GM23248 (cell line): Measurements from ENCODE around the gene STARD3.

Experiments used
- EZH2 ChIP-seq: fragments of 200-600 bp; sonication (generic); IDR thresholded peaks from 2 replicates; pipeline ENCODE4 v1.6.1; 2018; ENCODE audit warnings: antibody characterized with exemption, mild to moderate bottlenecking; ENCODE audit not compliant: insufficient read depth, poor library complexity, severe bottlenecking
- EZH2phosphoT487 ChIP-seq: fragments of 200-600 bp; sonication (generic); IDR thresholded peaks from 2 replicates; pipeline ENCODE4 v1.6.1; 2018; ENCODE audit warnings: antibody characterized with exemption, moderate library complexity, mild to moderate bottlenecking, low read depth; ENCODE audit not compliant: insufficient read depth

DNA sequence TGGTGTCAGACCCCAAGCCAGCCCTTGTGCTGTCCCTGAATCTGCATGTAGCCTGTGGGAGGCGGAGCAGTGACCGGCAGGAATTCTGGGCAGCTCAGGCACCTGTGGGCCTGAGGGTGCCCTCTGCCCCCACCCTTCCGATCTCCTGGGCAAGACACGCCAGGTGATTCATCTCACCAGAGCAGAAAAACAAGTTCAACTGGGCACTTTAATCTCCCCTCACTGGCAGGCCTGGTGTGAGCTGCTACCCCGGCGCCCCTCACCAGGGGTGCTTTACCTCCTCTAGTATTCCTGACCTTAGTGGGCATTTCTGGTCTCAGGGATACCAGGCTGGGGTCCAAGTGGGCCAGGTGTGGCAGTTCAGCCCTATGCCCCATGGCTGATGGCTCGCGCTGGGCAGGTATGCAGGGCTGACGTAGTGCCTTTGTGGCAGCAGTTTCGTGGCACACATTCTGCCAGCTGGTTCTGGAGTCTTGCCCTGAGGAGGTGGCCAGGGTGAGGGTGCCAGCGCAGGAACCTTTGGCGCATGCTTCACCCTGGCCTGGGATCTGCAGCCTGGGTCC, 68.9 kb downstream of the STARD3 start:
- TF ChIP-seq EZH2 (no peak), EZH2phosphoT487 (no peak)
